ENCODE data around the gene DSN1. TPM values are rescaled to one million over a fixed set of nuclear protein-coding genes. Genes with fewer than 3 reads are reported as not detected.
A peak's percentile ranks its signal among the peaks of the same experiment; 100 is the strongest.

DSN1 gene
- total RNA-seq, 1 donor, result 16.8 TPM

- no peak overlapping the region for H3K4me3 ChIP-seq (ENCODE audit: low read depth, low read length)
- TF ChIP-seq CTCF (IDR thresholded peaks at IDR 0.05; ENCODE audit: insufficient read depth, low read depth, low read length), result no peak
- no peak for DNase-seq (ENCODE audit: low read depth)
Measured at GRCh38 chr20:36796117-36796516, 22.6 kb upstream of the DSN1 start.

- no peak for DNase-seq (ENCODE audit: low read depth)
- no peak for TF ChIP-seq CTCF (IDR thresholded peaks at IDR 0.05; ENCODE audit: insufficient read depth, low read depth, low read length)
Measured at GRCh38 chr20:36795691-36796090, 22.1 kb upstream of the DSN1 start.

GRCh38 chr20:36794116-36794474 lies 20.5 kb upstream of the DSN1 start:
- DNase-seq (ENCODE audit: low read depth), result no peak
- TF ChIP-seq CTCF (IDR thresholded peaks at IDR 0.05; ENCODE audit: insufficient read depth, low read depth, low read length), result no peak
- H3K4me3 ChIP-seq (ENCODE audit: low read depth, low read length), result no peak overlapping the region

More at GRCh38 chr20:36795691-36796090, 22.1 kb upstream of the DSN1 start:
- no peak overlapping the region for H3K4me3 ChIP-seq (ENCODE audit: low read depth, low read length)

GRCh38 chr20:36793294-36794115 lies 19.9 kb upstream of the DSN1 start:
- H3K4me3 ChIP-seq (ENCODE audit: low read depth, low read length), result no peak overlapping the region
- TF ChIP-seq CTCF (IDR thresholded peaks at IDR 0.05; ENCODE audit: insufficient read depth, low read depth, low read length), result no peak
- DNase-seq (ENCODE audit: low read depth), result no peak

GRCh38 chr20:36792422-36792821 lies 18.9 kb upstream of the DSN1 start:
- peak; percentile 76 for DNase-seq (ENCODE audit: low read depth)

GRCh38 chr20:36791862-36792261 lies 18.3 kb upstream of the DSN1 start:
- no peak for DNase-seq (ENCODE audit: low read depth)
- no peak overlapping the region for H3K4me3 ChIP-seq (ENCODE audit: low read depth, low read length)
- no peak for TF ChIP-seq CTCF (IDR thresholded peaks at IDR 0.05; ENCODE audit: insufficient read depth, low read depth, low read length)

More at GRCh38 chr20:36792422-36792821, 18.9 kb upstream of the DSN1 start:
- TF ChIP-seq CTCF (IDR thresholded peaks at IDR 0.05; ENCODE audit: insufficient read depth, low read depth, low read length), result peak; percentile 58
- no peak overlapping the region for H3K4me3 ChIP-seq (ENCODE audit: low read depth, low read length)

GRCh38 chr20:36786663-36787062 lies 13.1 kb upstream of the DSN1 start:
- no peak for DNase-seq (ENCODE audit: low read depth)
- no peak for TF ChIP-seq CTCF (IDR thresholded peaks at IDR 0.05; ENCODE audit: insufficient read depth, low read depth, low read length)
- H3K4me3 ChIP-seq (ENCODE audit: low read depth, low read length), result no peak overlapping the region

Data from fibroblast of villous mesenchyme (primary cell).